Loucy (cell line): ENCODE results near the gene UBASH3A.

ENCODE experiments used
- CTCF ChIP-seq: fragments of 200-600 bp; sonication (generic); conservative IDR thresholded peaks from 2 replicates; pipeline ENCODE4 v1.5.1; 2014; ENCODE audit warnings: mild to moderate bottlenecking, antibody characterized with exemption, low read length
- EZH2phosphoT487 ChIP-seq: fragments of 200-600 bp; IDR thresholded peaks from 2 replicates; pipeline ENCODE4 v1.6.1; 2018; ENCODE audit warnings: antibody characterized with exemption, mild to moderate bottlenecking, moderate library complexity, borderline replicate concordance

- TF ChIP-seq CTCF (no peak), EZH2phosphoT487 (no peak)
Observed at GRCh38 chr21:42496839-42497202, 93.1 kb downstream of the UBASH3A start.
